ENCODE results near the gene ELP4.
"Not testable (repeated sequence)": the region's sequence is repeated elsewhere in the genome, so short reads cannot be mapped to it uniquely, and the experiment has no call there.

DNA sequence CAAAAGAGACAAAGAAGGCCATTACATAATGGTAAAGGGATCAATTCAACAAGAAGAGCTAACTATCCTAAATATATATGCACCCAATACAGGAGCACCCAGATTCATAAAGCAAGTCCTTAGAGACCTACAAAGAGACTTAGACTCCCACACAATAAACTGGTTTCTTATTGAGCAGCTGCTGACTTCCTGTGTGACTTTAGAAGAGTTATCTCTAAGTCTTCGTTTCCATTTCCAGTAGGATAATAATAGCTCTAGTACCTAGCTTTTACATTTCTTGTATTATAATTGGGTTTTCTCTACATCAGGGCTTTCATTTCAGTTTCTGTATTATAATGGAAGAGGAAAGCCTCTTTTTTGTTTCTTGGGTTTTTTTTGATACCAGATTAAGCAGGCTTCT, 187.5 kb downstream of the ELP4 start:
- TF ChIP-seq, protein P1, sequence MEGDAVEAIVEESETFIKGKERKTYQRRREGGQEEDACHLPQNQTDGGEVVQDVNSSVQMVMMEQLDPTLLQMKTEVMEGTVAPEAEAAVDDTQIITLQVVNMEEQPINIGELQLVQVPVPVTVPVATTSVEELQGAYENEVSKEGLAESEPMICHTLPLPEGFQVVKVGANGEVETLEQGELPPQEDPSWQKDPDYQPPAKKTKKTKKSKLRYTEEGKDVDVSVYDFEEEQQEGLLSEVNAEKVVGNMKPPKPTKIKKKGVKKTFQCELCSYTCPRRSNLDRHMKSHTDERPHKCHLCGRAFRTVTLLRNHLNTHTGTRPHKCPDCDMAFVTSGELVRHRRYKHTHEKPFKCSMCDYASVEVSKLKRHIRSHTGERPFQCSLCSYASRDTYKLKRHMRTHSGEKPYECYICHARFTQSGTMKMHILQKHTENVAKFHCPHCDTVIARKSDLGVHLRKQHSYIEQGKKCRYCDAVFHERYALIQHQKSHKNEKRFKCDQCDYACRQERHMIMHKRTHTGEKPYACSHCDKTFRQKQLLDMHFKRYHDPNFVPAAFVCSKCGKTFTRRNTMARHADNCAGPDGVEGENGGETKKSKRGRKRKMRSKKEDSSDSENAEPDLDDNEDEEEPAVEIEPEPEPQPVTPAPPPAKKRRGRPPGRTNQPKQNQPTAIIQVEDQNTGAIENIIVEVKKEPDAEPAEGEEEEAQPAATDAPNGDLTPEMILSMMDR (IDR thresholded peaks at IDR 0.05), result not testable (repeated sequence)
- TF ChIP-seq POLR2AphosphoS5 (IDR thresholded peaks at IDR 0.05; ENCODE audit: low read depth, low read length); TCF7L2 (IDR thresholded peaks at IDR 0.05; ENCODE audit: low read depth, low read length); SIN3A (IDR thresholded peaks at IDR 0.05; ENCODE audit: borderline replicate concordance, insufficient read depth, low read depth, low read length): not testable (repeated sequence)
- TF ChIP-seq, protein P2, sequence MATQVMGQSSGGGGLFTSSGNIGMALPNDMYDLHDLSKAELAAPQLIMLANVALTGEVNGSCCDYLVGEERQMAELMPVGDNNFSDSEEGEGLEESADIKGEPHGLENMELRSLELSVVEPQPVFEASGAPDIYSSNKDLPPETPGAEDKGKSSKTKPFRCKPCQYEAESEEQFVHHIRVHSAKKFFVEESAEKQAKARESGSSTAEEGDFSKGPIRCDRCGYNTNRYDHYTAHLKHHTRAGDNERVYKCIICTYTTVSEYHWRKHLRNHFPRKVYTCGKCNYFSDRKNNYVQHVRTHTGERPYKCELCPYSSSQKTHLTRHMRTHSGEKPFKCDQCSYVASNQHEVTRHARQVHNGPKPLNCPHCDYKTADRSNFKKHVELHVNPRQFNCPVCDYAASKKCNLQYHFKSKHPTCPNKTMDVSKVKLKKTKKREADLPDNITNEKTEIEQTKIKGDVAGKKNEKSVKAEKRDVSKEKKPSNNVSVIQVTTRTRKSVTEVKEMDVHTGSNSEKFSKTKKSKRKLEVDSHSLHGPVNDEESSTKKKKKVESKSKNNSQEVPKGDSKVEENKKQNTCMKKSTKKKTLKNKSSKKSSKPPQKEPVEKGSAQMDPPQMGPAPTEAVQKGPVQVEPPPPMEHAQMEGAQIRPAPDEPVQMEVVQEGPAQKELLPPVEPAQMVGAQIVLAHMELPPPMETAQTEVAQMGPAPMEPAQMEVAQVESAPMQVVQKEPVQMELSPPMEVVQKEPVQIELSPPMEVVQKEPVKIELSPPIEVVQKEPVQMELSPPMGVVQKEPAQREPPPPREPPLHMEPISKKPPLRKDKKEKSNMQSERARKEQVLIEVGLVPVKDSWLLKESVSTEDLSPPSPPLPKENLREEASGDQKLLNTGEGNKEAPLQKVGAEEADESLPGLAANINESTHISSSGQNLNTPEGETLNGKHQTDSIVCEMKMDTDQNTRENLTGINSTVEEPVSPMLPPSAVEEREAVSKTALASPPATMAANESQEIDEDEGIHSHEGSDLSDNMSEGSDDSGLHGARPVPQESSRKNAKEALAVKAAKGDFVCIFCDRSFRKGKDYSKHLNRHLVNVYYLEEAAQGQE (IDR thresholded peaks at IDR 0.05; ENCODE audit: insufficient read depth in 1 of 2, low read depth in 2 of 2, low read length in 1 of 2), result not testable (repeated sequence)
